ENCODE results near the gene SLC46A1. TPM values are rescaled to one million over a fixed set of nuclear protein-coding genes. Genes with fewer than 3 reads are reported as not detected.

SLC46A1 gene
- polyA plus RNA-seq, 3 donors, result 1.5 to 6.3 (median 1.7) TPM

DNA sequence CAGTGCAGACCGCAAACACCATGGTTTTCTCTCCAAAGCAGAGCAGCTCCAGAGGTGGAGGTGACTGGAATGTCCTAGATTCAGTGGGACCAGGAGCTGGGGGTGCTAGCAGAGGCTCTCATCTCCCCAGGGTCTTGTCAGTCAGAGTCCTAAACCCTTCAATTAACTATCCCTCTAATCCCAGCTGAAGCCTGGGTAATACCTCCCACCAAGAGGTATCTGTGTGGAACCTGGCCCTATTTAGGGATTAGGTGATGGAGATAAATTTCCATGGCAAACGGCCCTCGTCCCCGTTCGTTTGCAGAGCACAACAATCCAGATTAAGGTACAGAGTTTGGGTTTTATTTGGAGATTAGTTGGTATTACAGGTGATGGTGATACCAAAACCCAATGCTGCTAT is 42.8 kb downstream of the SLC46A1 start:
- Mint-ChIP-seq H3K27me3 (ENCODE audit: low read depth in 3 of 3) (peaks cover 0 to 2% (median 0%) of the 10 kb centered on the region in 3 donors), H3K4me3 (no peak overlapping the region), H3K36me3 (peaks cover 60 to 81% of the 10 kb centered on the region in 2 donors), H3K9me3 (no peaks in the 10 kb centered on the region), H3K4me1 (peaks cover 4% of the 10 kb centered on the region), H3K27ac (no peak overlapping the region)
- H2AFZ ChIP-seq (ENCODE audit: insufficient read depth, low read depth, low read length, poor library complexity, severe bottlenecking), result no peak overlapping the region
- no CpG with 5 or more reads among the region's 5 CpGs for WGBS (ENCODE audit: insufficient coverage)
- H4K20me1 ChIP-seq (ENCODE audit: insufficient read depth, low read length), result peaks cover 9% of the 10 kb centered on the region
- H3K27ac ChIP-seq (ENCODE audit: low read depth in 1 of 2, low read length in 2 of 2), result no peak overlapping the region
- H3K9ac ChIP-seq (ENCODE audit: insufficient read depth, low read length, poor library complexity, severe bottlenecking), result no peak overlapping the region
- DNase-seq, result no peak
- H3K4me3 ChIP-seq (replicated peaks in 1 of 3; ENCODE audit: low read depth in 2 of 3, low read length in 3 of 3), result no peak overlapping the region
- H3K4me1 ChIP-seq (ENCODE audit: control insufficient read depth in 1 of 2, insufficient read depth in 2 of 2, low read length in 2 of 2), result peaks cover 4 to 6% of the 10 kb centered on the region in 2 donors
- H3K79me2 ChIP-seq (ENCODE audit: insufficient read depth, low read length), result peaks cover 9% of the 10 kb centered on the region
- no peaks in the 10 kb centered on the region for H3K9me3 ChIP-seq (replicated peaks in 1 of 2; ENCODE audit: control insufficient read depth in 1 of 2, insufficient read depth in 1 of 2, low read length in 2 of 2)
- intact Hi-C loops (cut with micrococcal nuclease), result no loop called here
- peaks cover 65 to 71% of the 10 kb centered on the region in 2 donors for H3K36me3 ChIP-seq (replicated peaks in 1 of 2; ENCODE audit: control insufficient read depth in 1 of 2, insufficient read depth in 2 of 2, low read length in 2 of 2)
- H3K4me2 ChIP-seq (replicated peaks; ENCODE audit: extremely low read depth, low read length, poor library complexity, severe bottlenecking), result no peak overlapping the region
- TF ChIP-seq, protein P1, sequence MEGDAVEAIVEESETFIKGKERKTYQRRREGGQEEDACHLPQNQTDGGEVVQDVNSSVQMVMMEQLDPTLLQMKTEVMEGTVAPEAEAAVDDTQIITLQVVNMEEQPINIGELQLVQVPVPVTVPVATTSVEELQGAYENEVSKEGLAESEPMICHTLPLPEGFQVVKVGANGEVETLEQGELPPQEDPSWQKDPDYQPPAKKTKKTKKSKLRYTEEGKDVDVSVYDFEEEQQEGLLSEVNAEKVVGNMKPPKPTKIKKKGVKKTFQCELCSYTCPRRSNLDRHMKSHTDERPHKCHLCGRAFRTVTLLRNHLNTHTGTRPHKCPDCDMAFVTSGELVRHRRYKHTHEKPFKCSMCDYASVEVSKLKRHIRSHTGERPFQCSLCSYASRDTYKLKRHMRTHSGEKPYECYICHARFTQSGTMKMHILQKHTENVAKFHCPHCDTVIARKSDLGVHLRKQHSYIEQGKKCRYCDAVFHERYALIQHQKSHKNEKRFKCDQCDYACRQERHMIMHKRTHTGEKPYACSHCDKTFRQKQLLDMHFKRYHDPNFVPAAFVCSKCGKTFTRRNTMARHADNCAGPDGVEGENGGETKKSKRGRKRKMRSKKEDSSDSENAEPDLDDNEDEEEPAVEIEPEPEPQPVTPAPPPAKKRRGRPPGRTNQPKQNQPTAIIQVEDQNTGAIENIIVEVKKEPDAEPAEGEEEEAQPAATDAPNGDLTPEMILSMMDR (IDR thresholded peaks at IDR 0.05), result no peak
- no peaks in the 10 kb centered on the region for H3K27me3 ChIP-seq (ENCODE audit: control insufficient read depth in 2 of 2, insufficient read depth in 2 of 2, low read length in 2 of 2)

DNA sequence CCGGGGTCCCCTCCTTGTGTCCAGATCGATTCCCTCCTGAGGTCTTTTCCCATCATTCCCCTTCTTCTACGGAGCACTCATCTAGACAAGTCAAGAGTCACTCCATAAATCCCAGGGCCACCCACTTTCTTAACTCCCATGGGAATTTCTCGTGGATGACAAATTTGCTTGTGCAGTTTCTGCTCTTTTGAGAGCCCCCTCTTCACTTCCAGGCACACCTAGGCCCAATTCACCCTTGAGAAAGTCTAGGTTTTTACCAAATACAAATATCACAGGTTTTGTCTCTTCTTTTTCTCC is 48.2 kb downstream of the SLC46A1 start:
- peak overlapping the region; percentile 89 for H3K9ac ChIP-seq (ENCODE audit: insufficient read depth, low read length, poor library complexity, severe bottlenecking)
- no peaks in the 10 kb centered on the region for H3K27me3 Mint-ChIP-seq (ENCODE audit: low read depth in 3 of 3)
- peak overlapping the region; percentile 70 to 92 for H3K27ac ChIP-seq (ENCODE audit: low read depth in 1 of 2, low read length in 2 of 2)
- peak overlapping the region; percentile 95 for H2AFZ ChIP-seq (ENCODE audit: insufficient read depth, low read depth, low read length, poor library complexity, severe bottlenecking)
- H3K36me3 Mint-ChIP-seq, result peaks cover 58 to 66% of the 10 kb centered on the region in 2 donors
- peak overlapping the region; percentile 90 to 99 (median 95) for H3K27ac Mint-ChIP-seq
- intact Hi-C loops (cut with micrococcal nuclease), result loop anchor here (1.0 to 5.0 kb wide), 2 partner anchors 23 to 36 kb away; partner anchors contain the start of genes IFT20 (in 2 of the 2) and TNFAIP1 (in 2 of the 2)
- H3K4me1 Mint-ChIP-seq, result peaks cover 20% of the 10 kb centered on the region
- H3K4me2 ChIP-seq (replicated peaks; ENCODE audit: extremely low read depth, low read length, poor library complexity, severe bottlenecking), result peak overlapping the region; percentile 93
- TF ChIP-seq, protein P1 (IDR thresholded peaks at IDR 0.05), result no peak
- H3K27me3 ChIP-seq (ENCODE audit: control insufficient read depth in 2 of 2, insufficient read depth in 2 of 2, low read length in 2 of 2), result no peaks in the 10 kb centered on the region
- no peaks in the 10 kb centered on the region for H3K9me3 Mint-ChIP-seq
- no peak for DNase-seq
- H3K4me3 Mint-ChIP-seq, result peak overlapping the region; percentile 90 to 96
- WGBS (ENCODE audit: insufficient coverage), result 6% methylated on average over 4 of the region's 4 CpGs
- H3K79me2 ChIP-seq (ENCODE audit: insufficient read depth, low read length), result peaks cover 29% of the 10 kb centered on the region
- H3K4me1 ChIP-seq (ENCODE audit: control insufficient read depth in 1 of 2, insufficient read depth in 2 of 2, low read length in 2 of 2), result peaks cover 19 to 23% of the 10 kb centered on the region in 2 donors
- H4K20me1 ChIP-seq (ENCODE audit: insufficient read depth, low read length), result peaks cover 9% of the 10 kb centered on the region
- peaks cover 54 to 66% of the 10 kb centered on the region in 2 donors for H3K36me3 ChIP-seq (replicated peaks in 1 of 2; ENCODE audit: control insufficient read depth in 1 of 2, insufficient read depth in 2 of 2, low read length in 2 of 2)
- H3K9me3 ChIP-seq (replicated peaks in 1 of 2; ENCODE audit: control insufficient read depth in 1 of 2, insufficient read depth in 1 of 2, low read length in 2 of 2), result no peaks in the 10 kb centered on the region
- H3K4me3 ChIP-seq (replicated peaks in 1 of 3; ENCODE audit: low read depth in 2 of 3, low read length in 3 of 3), result peak overlapping the region; percentile 82 to 93 (median 88)

All from CD14-positive monocyte (primary cell).